HG03066 (cell line): ENCODE results near the gene ZFC3H1.
"Not testable (repeated sequence)": the region's sequence is repeated elsewhere in the genome, so short reads cannot be mapped to it uniquely, and the experiment has no call there.

ENCODE experiments used
- ATAC-seq: cut with Tn5 transposase; IDR thresholded peaks from one replicate; pipeline ENCODE4 v1.9.1; 2021; ENCODE audit warnings: low read depth; ENCODE audit not compliant: unreplicated experiment

The ZFC3H1 gene

DNA sequence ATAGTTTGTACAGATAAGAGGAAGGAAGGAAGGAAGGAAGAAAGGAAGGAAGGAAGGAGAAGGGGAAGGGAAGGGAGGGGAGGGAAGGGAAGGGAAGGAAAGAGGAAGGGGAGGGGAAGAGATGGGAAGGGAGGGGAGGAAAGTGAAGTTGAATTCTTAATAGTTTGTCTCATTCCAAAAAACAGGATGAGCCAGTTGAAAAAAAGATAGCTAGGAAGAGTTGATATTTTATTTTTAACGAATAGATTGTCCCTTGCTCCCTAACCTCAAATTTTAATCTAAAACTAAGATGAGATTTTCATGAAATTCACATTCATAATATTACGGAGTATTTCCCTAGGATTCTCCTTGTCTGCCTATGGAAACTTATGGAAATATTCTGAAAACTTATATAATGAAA, 80.7 kb downstream of the ZFC3H1 start:
- no peak for ATAC-seq

DNA sequence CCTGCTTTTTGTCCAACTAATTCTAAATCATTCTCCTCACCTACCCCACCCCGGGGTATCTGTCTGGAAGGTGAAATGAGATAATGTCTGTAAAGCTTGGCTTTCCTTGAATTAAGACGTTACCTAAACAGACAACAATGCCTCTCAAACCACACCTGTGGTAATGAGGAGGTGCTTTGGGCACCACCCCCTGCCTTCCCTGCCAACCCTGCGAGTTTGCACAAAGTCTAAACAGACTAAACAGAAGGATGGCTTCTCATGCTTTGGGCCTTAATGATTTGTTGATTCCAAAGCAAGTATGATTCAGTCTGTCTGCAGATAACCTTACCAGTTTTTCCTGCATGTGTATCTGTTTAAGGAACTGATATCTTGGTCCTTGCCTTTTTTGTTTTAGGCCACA, 82.4 kb downstream of the ZFC3H1 start:
- no peak for ATAC-seq

- ATAC-seq, result no peak
Measured at GRCh38 chr12:71578694-71579258, 84.9 kb downstream of the ZFC3H1 start.

DNA sequence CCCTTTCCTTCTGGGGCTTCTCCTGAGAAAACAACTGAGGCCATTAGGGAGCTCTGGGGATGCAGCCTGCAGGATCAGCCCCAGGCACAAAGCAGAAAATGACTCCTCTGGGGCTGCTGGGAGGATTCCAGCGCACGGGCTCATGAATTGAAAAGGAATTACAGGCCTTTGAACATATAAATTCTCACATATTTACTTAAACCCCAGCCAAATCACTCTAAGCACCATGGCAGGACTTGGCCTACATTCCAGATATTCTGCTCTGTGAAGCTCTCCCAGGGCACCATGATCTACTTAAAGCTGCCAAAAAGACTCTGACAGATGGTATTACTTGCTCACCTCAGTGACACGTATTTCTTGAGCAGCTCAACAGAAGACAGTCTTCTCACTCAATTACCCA, 87.2 kb downstream of the ZFC3H1 start:
- no peak for ATAC-seq

DNA sequence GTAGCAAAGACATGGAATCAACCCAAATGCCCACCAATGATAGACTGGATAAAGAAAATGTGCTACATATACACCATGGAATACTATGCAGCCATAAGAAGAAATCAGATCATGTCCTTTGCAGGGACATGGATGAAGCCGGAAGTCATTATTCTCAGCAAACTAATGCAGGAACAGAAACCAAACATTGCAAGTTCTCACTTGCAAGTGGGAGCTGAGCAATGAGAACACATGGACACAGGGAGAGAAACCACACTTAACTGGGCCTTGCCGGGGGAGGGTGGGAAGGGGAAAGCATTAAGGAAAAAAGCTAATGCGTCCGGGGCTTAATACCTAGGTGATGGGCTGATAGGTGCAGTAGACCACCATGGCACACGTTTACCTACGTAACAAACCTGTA, 93.8 kb downstream of the ZFC3H1 start:
- not testable (repeated sequence) for ATAC-seq

DNA sequence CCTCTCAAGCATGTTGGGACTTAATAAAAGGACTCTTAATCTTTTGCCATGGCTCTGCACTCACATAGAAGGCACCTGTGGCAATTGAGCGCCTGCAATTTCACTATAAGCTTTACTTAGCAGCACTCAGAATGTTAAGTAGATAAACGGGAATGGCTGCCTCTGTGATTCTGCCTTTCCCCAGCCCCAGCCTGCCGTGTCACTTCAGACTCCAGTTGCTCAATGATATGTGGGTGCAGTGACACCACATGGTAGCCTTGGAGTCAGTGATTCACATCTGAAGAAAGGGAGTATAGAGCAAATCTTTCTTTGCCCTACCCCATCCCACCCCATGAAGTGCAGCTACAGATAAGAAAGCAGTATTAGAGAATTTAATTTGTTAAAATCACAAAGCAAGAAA, 96.1 kb downstream of the ZFC3H1 start:
- ATAC-seq, result no peak

DNA sequence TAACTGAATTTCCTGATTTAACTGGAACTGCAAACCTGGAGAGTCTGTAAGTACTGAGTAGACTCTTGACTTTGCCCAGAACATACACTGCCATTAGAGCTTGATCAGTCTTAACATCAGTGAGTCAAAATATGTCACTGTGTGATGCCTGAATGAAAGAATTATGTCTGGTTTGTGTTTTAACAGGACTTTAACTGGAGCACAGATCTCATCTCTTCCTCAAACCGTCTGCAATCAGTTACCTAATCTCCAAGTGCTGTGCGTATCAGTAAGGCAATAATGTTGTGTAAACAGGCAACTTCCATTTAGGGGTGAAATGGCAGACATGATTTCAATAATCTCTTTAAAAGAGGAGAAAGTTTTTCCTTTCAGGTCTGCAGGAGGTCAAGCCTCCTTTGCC, 97.0 kb downstream of the ZFC3H1 start:
- ATAC-seq, result no peak

- ATAC-seq, result no peak
Measured at GRCh38 chr12:71565535-71565934, 98.1 kb downstream of the ZFC3H1 start.

DNA sequence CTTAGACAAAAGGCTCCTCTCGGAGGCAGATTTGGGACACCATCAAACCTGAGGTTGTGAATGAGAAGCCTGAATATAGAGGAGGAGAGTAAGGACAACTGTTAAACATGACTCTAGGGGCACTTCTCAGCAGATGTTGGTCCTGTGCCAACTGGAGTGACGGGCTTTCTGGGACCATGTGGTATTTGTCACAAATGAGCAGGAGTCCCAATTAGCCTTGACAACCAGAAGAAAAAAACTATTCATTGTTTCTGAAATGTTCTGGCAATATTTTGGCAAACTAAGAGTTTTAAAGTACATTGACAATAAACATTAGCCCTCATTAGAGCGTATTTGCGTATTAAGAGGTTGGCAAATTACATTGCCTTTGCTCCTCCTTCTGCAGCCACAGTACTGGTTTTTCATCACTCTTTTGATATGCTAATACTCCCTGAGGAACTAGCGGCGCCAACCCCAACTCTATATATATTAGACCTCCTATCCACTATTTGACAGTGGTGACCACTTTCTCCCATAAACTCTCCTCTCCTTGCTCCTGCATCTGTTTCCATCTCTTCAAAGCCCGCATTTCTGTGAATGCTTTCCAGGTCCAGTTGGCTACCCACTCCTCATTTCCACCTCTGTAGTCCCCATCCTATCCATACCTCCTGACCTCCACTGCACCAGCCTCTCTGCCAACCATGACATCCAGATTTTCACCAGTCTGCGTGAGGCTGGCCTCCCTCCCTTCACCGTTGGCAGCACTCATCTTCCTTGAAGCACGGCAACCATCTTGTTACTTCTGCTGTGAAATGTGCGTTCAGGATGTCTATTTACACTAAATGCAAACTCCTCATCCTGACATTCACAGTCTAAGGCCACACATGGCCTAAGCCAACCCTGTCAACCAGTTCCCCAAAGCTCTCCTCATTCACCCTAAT, 100.7 kb downstream of the ZFC3H1 start:
- ATAC-seq, result no peak
